ENCODE results near the gene RAVER1.

The RAVER1 gene

GRCh38 chr19:10299545-10300458 is 33.5 kb downstream of the RAVER1 start:
- Histone ChIP-seq H3K27ac (ENCODE audit: insufficient read depth, low read length, poor library complexity, severe bottlenecking) (no peak overlapping the region), H3K9me3 (ENCODE audit: control insufficient read depth, low read length) (no peaks in the 10 kb centered on the region), H3K4me3 (ENCODE audit: insufficient read depth, low read depth, low read length, poor library complexity, severe bottlenecking) (no peak overlapping the region), H3K27me3 (replicated peaks; ENCODE audit: control insufficient read depth, insufficient read depth, low read length, poor library complexity, severe bottlenecking) (peaks cover 8% of the 10 kb centered on the region), H3K4me1 (ENCODE audit: control insufficient read depth, insufficient read depth, low read length, poor library complexity, severe bottlenecking) (peaks cover 14% of the 10 kb centered on the region), H3K36me3 (ENCODE audit: control insufficient read depth, insufficient read depth, low read length) (no peaks in the 10 kb centered on the region)
- DNase-seq: no peak

- DNase-seq: no peak
- Histone ChIP-seq H3K27me3 (replicated peaks; ENCODE audit: control insufficient read depth, insufficient read depth, low read length, poor library complexity, severe bottlenecking) (peaks cover 46% of the 10 kb centered on the region), H3K4me1 (ENCODE audit: control insufficient read depth, insufficient read depth, low read length, poor library complexity, severe bottlenecking) (peaks cover 36% of the 10 kb centered on the region), H3K9me3 (ENCODE audit: control insufficient read depth, low read length) (no peaks in the 10 kb centered on the region), H3K4me3 (ENCODE audit: insufficient read depth, low read depth, low read length, poor library complexity, severe bottlenecking) (peak overlapping the region; percentile 60), H3K27ac (ENCODE audit: insufficient read depth, low read length, poor library complexity, severe bottlenecking) (no peak overlapping the region), H3K36me3 (ENCODE audit: control insufficient read depth, insufficient read depth, low read length) (no peaks in the 10 kb centered on the region)
These were observed 37.3 kb downstream of the RAVER1 start for GRCh38 chr19:10295847-10296591.

GRCh38 chr19:10295305-10295846 is 38.0 kb downstream of the RAVER1 start:
- Histone ChIP-seq H3K36me3 (ENCODE audit: control insufficient read depth, insufficient read depth, low read length) (no peaks in the 10 kb centered on the region), H3K4me3 (ENCODE audit: insufficient read depth, low read depth, low read length, poor library complexity, severe bottlenecking) (peak overlapping the region; percentile 60), H3K27ac (ENCODE audit: insufficient read depth, low read length, poor library complexity, severe bottlenecking) (no peak overlapping the region), H3K4me1 (ENCODE audit: control insufficient read depth, insufficient read depth, low read length, poor library complexity, severe bottlenecking) (peaks cover 43% of the 10 kb centered on the region), H3K27me3 (replicated peaks; ENCODE audit: control insufficient read depth, insufficient read depth, low read length, poor library complexity, severe bottlenecking) (peaks cover 53% of the 10 kb centered on the region), H3K9me3 (ENCODE audit: control insufficient read depth, low read length) (no peaks in the 10 kb centered on the region)
- DNase-seq: peak; percentile 51 to 70 (median 59)

GRCh38 chr19:10294368-10294697 is 39.0 kb downstream of the RAVER1 start:
- no peak overlapping the region for H3K27ac ChIP-seq (ENCODE audit: insufficient read depth, low read length, poor library complexity, severe bottlenecking)
- H3K4me3 ChIP-seq (ENCODE audit: insufficient read depth, low read depth, low read length, poor library complexity, severe bottlenecking): no peak overlapping the region
- H3K4me1 ChIP-seq (ENCODE audit: control insufficient read depth, insufficient read depth, low read length, poor library complexity, severe bottlenecking): peaks cover 53% of the 10 kb centered on the region
- H3K36me3 ChIP-seq (ENCODE audit: control insufficient read depth, insufficient read depth, low read length): no peaks in the 10 kb centered on the region
- no peak for DNase-seq
- no peaks in the 10 kb centered on the region for H3K9me3 ChIP-seq (ENCODE audit: control insufficient read depth, low read length)
- peaks cover 63% of the 10 kb centered on the region for H3K27me3 ChIP-seq (replicated peaks; ENCODE audit: control insufficient read depth, insufficient read depth, low read length, poor library complexity, severe bottlenecking)

GRCh38 chr19:10293637-10294367 is 39.5 kb downstream of the RAVER1 start:
- DNase-seq: no peak
- Histone ChIP-seq H3K36me3 (ENCODE audit: control insufficient read depth, insufficient read depth, low read length) (no peaks in the 10 kb centered on the region), H3K4me3 (ENCODE audit: insufficient read depth, low read depth, low read length, poor library complexity, severe bottlenecking) (no peak overlapping the region), H3K9me3 (ENCODE audit: control insufficient read depth, low read length) (no peaks in the 10 kb centered on the region), H3K27me3 (replicated peaks; ENCODE audit: control insufficient read depth, insufficient read depth, low read length, poor library complexity, severe bottlenecking) (peaks cover 67% of the 10 kb centered on the region), H3K27ac (ENCODE audit: insufficient read depth, low read length, poor library complexity, severe bottlenecking) (no peak overlapping the region), H3K4me1 (ENCODE audit: control insufficient read depth, insufficient read depth, low read length, poor library complexity, severe bottlenecking) (peaks cover 58% of the 10 kb centered on the region)

GRCh38 chr19:10292789-10293636 is 40.3 kb downstream of the RAVER1 start:
- Histone ChIP-seq H3K4me1 (ENCODE audit: control insufficient read depth, insufficient read depth, low read length, poor library complexity, severe bottlenecking) (peaks cover 66% of the 10 kb centered on the region), H3K36me3 (ENCODE audit: control insufficient read depth, insufficient read depth, low read length) (no peaks in the 10 kb centered on the region), H3K27ac (ENCODE audit: insufficient read depth, low read length, poor library complexity, severe bottlenecking) (no peak overlapping the region), H3K9me3 (ENCODE audit: control insufficient read depth, low read length) (no peaks in the 10 kb centered on the region), H3K27me3 (replicated peaks; ENCODE audit: control insufficient read depth, insufficient read depth, low read length, poor library complexity, severe bottlenecking) (peaks cover 75% of the 10 kb centered on the region), H3K4me3 (ENCODE audit: insufficient read depth, low read depth, low read length, poor library complexity, severe bottlenecking) (no peak overlapping the region)
- DNase-seq: no peak

- DNase-seq: peak in 2 of 3 donors; percentile 59 to 61
- peaks cover 74% of the 10 kb centered on the region for H3K4me1 ChIP-seq (ENCODE audit: control insufficient read depth, insufficient read depth, low read length, poor library complexity, severe bottlenecking)
- peak overlapping the region; percentile 54 for H3K4me3 ChIP-seq (ENCODE audit: insufficient read depth, low read depth, low read length, poor library complexity, severe bottlenecking)
- H3K27ac ChIP-seq (ENCODE audit: insufficient read depth, low read length, poor library complexity, severe bottlenecking): no peak overlapping the region
- H3K36me3 ChIP-seq (ENCODE audit: control insufficient read depth, insufficient read depth, low read length): no peaks in the 10 kb centered on the region
- no peaks in the 10 kb centered on the region for H3K9me3 ChIP-seq (ENCODE audit: control insufficient read depth, low read length)
- H3K27me3 ChIP-seq (replicated peaks; ENCODE audit: control insufficient read depth, insufficient read depth, low read length, poor library complexity, severe bottlenecking): peaks cover 78% of the 10 kb centered on the region
These were observed 41.0 kb downstream of the RAVER1 start for GRCh38 chr19:10292206-10292788.

- Histone ChIP-seq H3K4me1 (ENCODE audit: control insufficient read depth, insufficient read depth, low read length, poor library complexity, severe bottlenecking) (peaks cover 80% of the 10 kb centered on the region), H3K4me3 (ENCODE audit: insufficient read depth, low read depth, low read length, poor library complexity, severe bottlenecking) (peak overlapping the region; percentile 54)
These were observed 41.6 kb downstream of the RAVER1 start for GRCh38 chr19:10291554-10292205.

More at GRCh38 chr19:10291554-10292205, 41.6 kb downstream of the RAVER1 start:
- peaks cover 78% of the 10 kb centered on the region for H3K27me3 ChIP-seq (replicated peaks; ENCODE audit: control insufficient read depth, insufficient read depth, low read length, poor library complexity, severe bottlenecking)
- H3K9me3 ChIP-seq (ENCODE audit: control insufficient read depth, low read length): no peaks in the 10 kb centered on the region
- DNase-seq: no peak
- H3K36me3 ChIP-seq (ENCODE audit: control insufficient read depth, insufficient read depth, low read length): no peaks in the 10 kb centered on the region
- H3K27ac ChIP-seq (ENCODE audit: insufficient read depth, low read length, poor library complexity, severe bottlenecking): no peak overlapping the region

All from effector memory CD4-positive, alpha-beta T cell (primary cell).